ENCODE data around the gene RAMP1. TPM values are rescaled to one million over a fixed set of nuclear protein-coding genes. Genes with fewer than 3 reads are reported as not detected.
A peak's percentile ranks its signal among the peaks of the same experiment; 100 is the strongest.

RAMP1 gene
- total RNA-seq, 4 donors from 2014 or later = 28.7 to 168 (median 71.8) TPM

DNA sequence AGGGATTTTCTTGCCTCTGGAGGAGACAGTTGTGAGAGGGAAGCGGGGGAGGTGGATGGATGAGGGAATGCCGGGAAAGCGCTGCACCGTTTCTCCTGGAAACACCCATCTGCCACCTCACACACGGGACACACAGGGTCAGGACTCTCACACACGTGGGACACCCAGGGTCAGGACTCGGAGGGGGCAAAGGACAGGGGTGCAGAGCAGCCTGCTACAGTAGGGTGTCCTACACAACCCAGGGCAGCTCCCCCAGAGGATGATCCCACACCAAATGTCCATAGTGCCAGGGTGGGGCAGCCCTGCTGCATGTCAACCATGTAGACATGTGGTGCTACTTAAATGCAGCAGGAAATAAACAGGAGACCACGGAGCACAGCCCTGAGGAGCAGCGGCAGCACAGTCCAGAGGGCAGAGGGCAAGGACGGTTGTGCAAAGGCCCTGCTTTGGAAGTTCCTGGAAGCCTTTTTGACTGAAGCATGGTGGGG lies 5.1 kb downstream of the RAMP1 start:
- H3K9me3 ChIP-seq = no peaks in the 10 kb centered on the region
- in situ Hi-C loops (cut with MboI; ENCODE audit: low sequenced_read_pairs in 4 of 4) (loop anchor here in 1 of 4 donors (25.0 kb wide), 1 partner anchor 398 kb away; no protein-coding TSS in a partner anchor), intact Hi-C loops (cut with DNase I; ENCODE audit: low total_unique reads) (loop anchor here (5.0 kb wide), 1 partner anchor 398 kb away; no protein-coding TSS in a partner anchor)
- TF ChIP-seq, protein P1, sequence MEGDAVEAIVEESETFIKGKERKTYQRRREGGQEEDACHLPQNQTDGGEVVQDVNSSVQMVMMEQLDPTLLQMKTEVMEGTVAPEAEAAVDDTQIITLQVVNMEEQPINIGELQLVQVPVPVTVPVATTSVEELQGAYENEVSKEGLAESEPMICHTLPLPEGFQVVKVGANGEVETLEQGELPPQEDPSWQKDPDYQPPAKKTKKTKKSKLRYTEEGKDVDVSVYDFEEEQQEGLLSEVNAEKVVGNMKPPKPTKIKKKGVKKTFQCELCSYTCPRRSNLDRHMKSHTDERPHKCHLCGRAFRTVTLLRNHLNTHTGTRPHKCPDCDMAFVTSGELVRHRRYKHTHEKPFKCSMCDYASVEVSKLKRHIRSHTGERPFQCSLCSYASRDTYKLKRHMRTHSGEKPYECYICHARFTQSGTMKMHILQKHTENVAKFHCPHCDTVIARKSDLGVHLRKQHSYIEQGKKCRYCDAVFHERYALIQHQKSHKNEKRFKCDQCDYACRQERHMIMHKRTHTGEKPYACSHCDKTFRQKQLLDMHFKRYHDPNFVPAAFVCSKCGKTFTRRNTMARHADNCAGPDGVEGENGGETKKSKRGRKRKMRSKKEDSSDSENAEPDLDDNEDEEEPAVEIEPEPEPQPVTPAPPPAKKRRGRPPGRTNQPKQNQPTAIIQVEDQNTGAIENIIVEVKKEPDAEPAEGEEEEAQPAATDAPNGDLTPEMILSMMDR (IDR thresholded peaks at IDR 0.05 in 4 of 5, conservative IDR thresholded peaks at IDR 0.05 in 1 of 5) = no peak
- no peak for TF ChIP-seq POLR2A (IDR thresholded peaks at IDR 0.05)
- DNase-seq (no peak), ATAC-seq (no peak)
- H3K4me1 ChIP-seq = peaks cover 26 to 54% of the 10 kb centered on the region in 2 donors
- H3K36me3 ChIP-seq = no peaks in the 10 kb centered on the region
- no peaks in the 10 kb centered on the region for H3K27me3 ChIP-seq
- H3K27ac ChIP-seq = peak overlapping the region in 3 of 4 donors; percentile 23 to 88 (median 61)
- no peak overlapping the region for H3K4me3 ChIP-seq

DNA sequence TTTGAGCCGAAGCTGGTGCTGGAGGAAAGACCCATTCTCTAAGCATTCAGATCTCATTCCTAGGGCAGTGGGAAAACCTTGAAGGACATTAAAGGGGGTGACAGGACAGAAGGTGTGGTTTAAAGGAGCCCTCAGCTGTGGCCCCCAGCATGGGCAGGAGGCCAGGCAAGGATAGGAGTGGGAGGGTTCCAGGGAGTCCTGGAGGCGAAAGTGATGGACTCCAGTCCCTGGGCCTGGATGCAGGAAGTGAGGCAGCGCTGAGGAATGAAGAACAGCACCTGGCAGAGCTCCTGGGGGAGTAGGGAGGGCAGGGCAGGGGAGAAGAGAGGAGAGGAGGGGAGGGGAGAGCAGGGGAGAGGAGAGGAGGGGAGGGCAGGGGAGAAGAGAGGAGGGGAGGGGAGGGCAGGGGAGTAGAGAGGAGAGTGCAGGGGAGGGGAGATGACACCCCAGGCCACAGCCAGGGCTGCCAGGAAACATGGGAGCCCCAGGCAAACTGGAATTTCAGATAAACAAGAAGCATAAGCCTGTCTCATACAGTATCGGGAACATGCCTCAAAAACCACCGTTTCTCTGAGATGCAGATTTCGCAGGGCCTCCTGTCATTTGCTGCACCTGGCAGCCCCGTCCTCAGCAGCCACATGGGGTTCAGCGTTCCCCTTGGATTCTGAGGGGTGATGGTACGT lies 5.7 kb downstream of the RAMP1 start:
- in situ Hi-C loops (cut with MboI; ENCODE audit: low sequenced_read_pairs in 4 of 4) = loop anchor here in 1 of 4 donors (25.0 kb wide), 1 partner anchor 397 kb away; no protein-coding TSS in a partner anchor
- TF ChIP-seq, protein P1 (IDR thresholded peaks at IDR 0.05 in 4 of 5, conservative IDR thresholded peaks at IDR 0.05 in 1 of 5) = no peak
- TF ChIP-seq POLR2A (IDR thresholded peaks at IDR 0.05) = no peak
- DNase-seq (no peak), ATAC-seq (no peak)
- no peak overlapping the region for H3K4me3 ChIP-seq
- H3K27me3 ChIP-seq = no peaks in the 10 kb centered on the region
- peaks cover 26 to 53% of the 10 kb centered on the region in 2 donors for H3K4me1 ChIP-seq
- no peaks in the 10 kb centered on the region for H3K36me3 ChIP-seq
- peak overlapping the region in 3 of 4 donors; percentile 60 to 88 (median 61) for H3K27ac ChIP-seq
- no peaks in the 10 kb centered on the region for H3K9me3 ChIP-seq
- intact Hi-C loops (cut with DNase I; ENCODE audit: low total_unique reads) = loop anchor here (5.0 kb wide), 1 partner anchor 397 kb away; no protein-coding TSS in a partner anchor

DNA sequence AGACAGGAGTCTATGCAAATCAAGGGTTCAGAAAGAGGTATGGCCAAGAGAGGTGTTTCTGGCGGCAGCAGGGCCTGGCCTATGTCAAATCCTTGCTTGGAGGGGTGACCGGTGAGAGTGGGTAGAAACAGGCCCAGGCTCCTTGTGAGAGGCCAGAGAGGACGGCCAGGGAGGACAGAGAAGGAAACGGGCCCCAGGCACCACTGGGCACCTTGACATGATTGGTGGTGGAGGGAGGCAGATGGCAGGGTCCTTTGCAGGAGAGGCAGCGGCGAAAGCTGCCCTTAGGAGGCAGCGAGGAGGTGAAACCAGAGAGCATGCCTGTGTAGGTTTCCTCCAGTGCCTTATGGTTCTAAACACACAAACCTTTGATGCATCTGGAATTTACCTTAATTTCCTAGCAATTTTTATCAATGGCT lies 6.2 kb downstream of the RAMP1 start:
- Histone ChIP-seq H3K27me3 (no peaks in the 10 kb centered on the region), H3K9me3 (no peaks in the 10 kb centered on the region), H3K4me3 (no peak overlapping the region), H3K36me3 (no peaks in the 10 kb centered on the region), H3K4me1 (peaks cover 21 to 48% of the 10 kb centered on the region in 2 donors), H3K27ac (peak overlapping the region in 3 of 4 donors; percentile 54 to 62 (median 60))
- no peak for DNase-seq
- no peak for ATAC-seq
- in situ Hi-C loops (cut with MboI; ENCODE audit: low sequenced_read_pairs in 4 of 4) = loop anchor here in 1 of 4 donors (25.0 kb wide), 1 partner anchor 397 kb away; no protein-coding TSS in a partner anchor
- intact Hi-C loops (cut with DNase I; ENCODE audit: low total_unique reads) = no loop called here
- TF ChIP-seq, protein P1 (IDR thresholded peaks at IDR 0.05 in 4 of 5, conservative IDR thresholded peaks at IDR 0.05 in 1 of 5) = no peak
- TF ChIP-seq POLR2A (IDR thresholded peaks at IDR 0.05) = no peak

DNA sequence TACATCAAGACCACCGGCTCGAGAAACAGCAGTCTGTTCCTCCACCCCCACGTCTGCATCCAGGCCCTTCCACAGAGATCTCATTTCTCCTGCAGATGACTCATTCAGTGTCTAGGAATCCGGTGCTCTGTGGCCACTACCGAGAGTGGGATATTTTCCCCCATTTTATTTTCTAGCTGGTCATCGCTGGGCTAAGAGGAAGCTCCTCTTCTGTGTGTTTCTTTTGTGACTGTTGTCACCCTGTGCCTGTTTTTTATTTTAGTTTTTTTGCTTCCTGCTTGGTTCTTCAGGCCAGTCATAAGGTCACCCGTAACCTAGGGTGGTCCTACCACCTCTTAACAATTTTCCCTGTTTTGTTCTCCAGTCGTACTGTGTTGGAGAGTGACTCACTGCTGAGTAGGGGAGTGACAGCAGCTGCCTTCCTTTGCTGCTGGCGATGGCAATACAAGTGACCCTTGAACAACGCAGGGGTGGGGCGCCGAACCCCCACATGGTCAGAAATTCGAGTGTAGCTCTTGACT lies 6.7 kb downstream of the RAMP1 start:
- Histone ChIP-seq H3K27ac (peak overlapping the region; percentile 6 to 62 (median 57)), H3K4me3 (no peak overlapping the region), H3K9me3 (no peaks in the 10 kb centered on the region), H3K36me3 (no peaks in the 10 kb centered on the region), H3K27me3 (no peaks in the 10 kb centered on the region), H3K4me1 (peaks cover 16 to 46% of the 10 kb centered on the region in 2 donors)
- ATAC-seq (peak in 1 of 2 donors; percentile 60), DNase-seq (no peak)
- intact Hi-C loops (cut with DNase I; ENCODE audit: low total_unique reads) (no loop called here), in situ Hi-C loops (cut with MboI; ENCODE audit: low sequenced_read_pairs in 4 of 4) (loop anchor here in 1 of 4 donors (25.0 kb wide), 1 partner anchor 396 kb away; no protein-coding TSS in a partner anchor)
- TF ChIP-seq, protein P1 (IDR thresholded peaks at IDR 0.05 in 4 of 5, conservative IDR thresholded peaks at IDR 0.05 in 1 of 5) = no peak
- TF ChIP-seq POLR2A (IDR thresholded peaks at IDR 0.05) = no peak
